GM19240 (cell line): ENCODE data around the gene PSMD13.
A peak's percentile ranks its signal among the peaks of the same experiment; 100 is the strongest.
"Not testable (repeated sequence)": the region's sequence is repeated elsewhere in the genome, so short reads cannot be mapped to it uniquely, and the experiment has no call there.

ENCODE experiments used
- DNase-seq: peaks from one replicate; pipeline ENCODE4 v3.0.0; 2011; ENCODE audit warnings: low spot score; ENCODE audit not compliant: insufficient read length

The PSMD13 gene

GRCh38 chr11:236774-237767, at the start of gene PSMD13:
PSMD13 (plus strand) TSS chr11:236976; CDS start chr11:237050, 74 bp downstream.
- peak; percentile 90 for DNase-seq

GRCh38 chr11:189200-189783, 47.5 kb upstream of the PSMD13 start:
- DNase-seq = not testable (repeated sequence)

- not testable (repeated sequence) for DNase-seq
Observed at GRCh38 chr11:189843-190311, 46.9 kb upstream of the PSMD13 start.

- DNase-seq = not testable (repeated sequence)
Observed at GRCh38 chr11:190546-190945, 46.2 kb upstream of the PSMD13 start.

- DNase-seq = not testable (repeated sequence)
Observed at GRCh38 chr11:191490-192478, 45.0 kb upstream of the PSMD13 start.

GRCh38 chr11:192674-193128, 44.1 kb upstream of the PSMD13 start, which contains the start of gene SCGB1C1:
SCGB1C1 (plus strand) TSS chr11:193078; CDS start chr11:193100, 22 bp downstream.
- DNase-seq = not testable (repeated sequence)

- DNase-seq = not testable (repeated sequence)
Observed at GRCh38 chr11:193481-193880, 43.3 kb upstream of the PSMD13 start.

GRCh38 chr11:196786-197731, 39.7 kb upstream of the PSMD13 start:
- DNase-seq = no peak

GRCh38 chr11:197741-198235, 39.0 kb upstream of the PSMD13 start:
- DNase-seq = no peak

- DNase-seq = no peak
Observed at GRCh38 chr11:198236-198806, 38.5 kb upstream of the PSMD13 start.

- DNase-seq = no peak
Observed at GRCh38 chr11:199004-199581, 37.7 kb upstream of the PSMD13 start.

- DNase-seq = no peak
Observed at GRCh38 chr11:199782-200181, 37.0 kb upstream of the PSMD13 start.

GRCh38 chr11:200224-201003, 36.4 kb upstream of the PSMD13 start:
- no peak for DNase-seq

GRCh38 chr11:201966-202365, 34.8 kb upstream of the PSMD13 start:
- no peak for DNase-seq

GRCh38 chr11:202490-202889, 34.3 kb upstream of the PSMD13 start:
- no peak for DNase-seq

- DNase-seq = no peak
Observed at GRCh38 chr11:203056-203944, 33.5 kb upstream of the PSMD13 start.

- DNase-seq = no peak
Observed at GRCh38 chr11:203945-204586, 32.7 kb upstream of the PSMD13 start.
